ENCODE measurements around the gene PRSS53. TPM values are rescaled to one million over a fixed set of nuclear protein-coding genes. Genes with fewer than 3 reads are reported as not detected.

Gene PRSS53
- polyA plus RNA-seq, 3 donors, result 0.17 to 5.1 TPM; not detected in 1

DNA sequence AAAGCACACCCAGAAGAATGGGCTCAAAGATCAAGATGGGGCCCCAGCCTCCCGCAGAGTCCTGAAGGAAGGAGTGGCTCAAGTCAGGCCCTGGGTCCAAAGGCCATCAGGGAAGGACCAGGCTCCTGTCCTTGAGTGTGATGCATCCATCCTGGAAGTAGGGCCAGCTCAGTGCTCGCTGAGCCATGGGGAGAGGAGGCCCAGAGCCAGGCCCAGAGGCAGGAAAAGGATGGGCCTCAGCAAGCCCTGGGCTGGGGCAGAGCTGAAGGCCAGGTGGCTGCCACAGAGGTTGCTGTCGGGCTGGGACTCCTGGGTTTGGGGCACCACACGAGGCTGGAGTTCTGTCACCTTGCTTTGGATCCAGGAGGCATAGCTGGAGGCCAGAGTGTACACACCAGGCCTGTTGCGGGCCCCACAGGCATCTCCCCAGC, 43.1 kb upstream of the PRSS53 start:
- Histone ChIP-seq H3K27ac (ENCODE audit: low read depth in 1 of 2, low read length in 2 of 2) (no peak overlapping the region), H3K27me3 (ENCODE audit: control insufficient read depth in 2 of 2, insufficient read depth in 2 of 2, low read length in 2 of 2) (no peaks in the 10 kb centered on the region), H4K20me1 (ENCODE audit: insufficient read depth, low read length) (no peaks in the 10 kb centered on the region), H2AFZ (ENCODE audit: insufficient read depth, low read depth, low read length, poor library complexity, severe bottlenecking) (no peak overlapping the region), H3K4me1 (ENCODE audit: control insufficient read depth in 1 of 2, insufficient read depth in 2 of 2, low read length in 2 of 2) (peaks cover 68 to 82% of the 10 kb centered on the region in 2 donors), H3K9me3 (replicated peaks in 1 of 2; ENCODE audit: control insufficient read depth in 1 of 2, insufficient read depth in 1 of 2, low read length in 2 of 2) (no peaks in the 10 kb centered on the region), H3K36me3 (replicated peaks in 1 of 2; ENCODE audit: control insufficient read depth in 1 of 2, insufficient read depth in 2 of 2, low read length in 2 of 2) (peaks cover 28 to 42% of the 10 kb centered on the region in 2 donors), H3K4me2 (replicated peaks; ENCODE audit: extremely low read depth, low read length, poor library complexity, severe bottlenecking) (no peak overlapping the region), H3K79me2 (ENCODE audit: insufficient read depth, low read length) (no peaks in the 10 kb centered on the region), H3K4me3 (replicated peaks in 1 of 3; ENCODE audit: low read depth in 2 of 3, low read length in 3 of 3) (no peak overlapping the region), H3K9ac (ENCODE audit: insufficient read depth, low read length, poor library complexity, severe bottlenecking) (no peak overlapping the region)
- peaks cover 44 to 52% of the 10 kb centered on the region in 2 donors for H3K36me3 Mint-ChIP-seq
- WGBS (ENCODE audit: insufficient coverage), result 92% methylated on average over 5 of the region's 5 CpGs
- H3K4me1 Mint-ChIP-seq, result peaks cover 67% of the 10 kb centered on the region
- H3K4me3 Mint-ChIP-seq, result no peak overlapping the region
- peaks cover 0 to 2% (median 0%) of the 10 kb centered on the region in 7 donors for H3K9me3 Mint-ChIP-seq
- H3K27me3 Mint-ChIP-seq (ENCODE audit: low read depth in 3 of 3), result peaks cover 0 to 4% (median 0%) of the 10 kb centered on the region in 3 donors
- intact Hi-C loops (cut with micrococcal nuclease), result no loop called here
- peak overlapping the region in 3 of 7 donors; percentile 18 to 100 (median 45) for H3K27ac Mint-ChIP-seq
- DNase-seq, result no peak
- TF ChIP-seq, protein P1, sequence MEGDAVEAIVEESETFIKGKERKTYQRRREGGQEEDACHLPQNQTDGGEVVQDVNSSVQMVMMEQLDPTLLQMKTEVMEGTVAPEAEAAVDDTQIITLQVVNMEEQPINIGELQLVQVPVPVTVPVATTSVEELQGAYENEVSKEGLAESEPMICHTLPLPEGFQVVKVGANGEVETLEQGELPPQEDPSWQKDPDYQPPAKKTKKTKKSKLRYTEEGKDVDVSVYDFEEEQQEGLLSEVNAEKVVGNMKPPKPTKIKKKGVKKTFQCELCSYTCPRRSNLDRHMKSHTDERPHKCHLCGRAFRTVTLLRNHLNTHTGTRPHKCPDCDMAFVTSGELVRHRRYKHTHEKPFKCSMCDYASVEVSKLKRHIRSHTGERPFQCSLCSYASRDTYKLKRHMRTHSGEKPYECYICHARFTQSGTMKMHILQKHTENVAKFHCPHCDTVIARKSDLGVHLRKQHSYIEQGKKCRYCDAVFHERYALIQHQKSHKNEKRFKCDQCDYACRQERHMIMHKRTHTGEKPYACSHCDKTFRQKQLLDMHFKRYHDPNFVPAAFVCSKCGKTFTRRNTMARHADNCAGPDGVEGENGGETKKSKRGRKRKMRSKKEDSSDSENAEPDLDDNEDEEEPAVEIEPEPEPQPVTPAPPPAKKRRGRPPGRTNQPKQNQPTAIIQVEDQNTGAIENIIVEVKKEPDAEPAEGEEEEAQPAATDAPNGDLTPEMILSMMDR (IDR thresholded peaks at IDR 0.05), result no peak

DNA sequence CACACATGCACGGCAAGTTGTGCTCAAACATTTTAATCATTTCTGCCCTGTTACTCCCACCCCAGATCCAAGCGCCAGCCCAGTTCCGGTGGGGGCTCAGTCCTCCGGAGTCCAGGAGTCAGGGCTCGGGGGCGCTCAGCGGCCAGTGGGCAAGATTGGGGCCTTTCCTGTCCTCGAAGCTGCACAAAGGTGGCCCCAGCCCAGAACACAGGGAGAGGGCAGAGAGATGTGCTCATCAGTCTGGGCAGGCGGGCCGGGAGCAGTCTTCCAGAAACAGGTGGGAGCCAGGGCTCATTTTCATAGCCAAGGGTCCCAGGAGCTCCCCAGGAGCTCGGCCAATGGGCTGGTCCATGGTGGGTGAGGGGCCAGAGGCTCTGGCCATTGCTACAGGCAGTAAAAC, 42.7 kb upstream of the PRSS53 start:
- H3K27ac ChIP-seq (ENCODE audit: low read depth in 1 of 2, low read length in 2 of 2), result peak overlapping the region in 1 of 2 donors; percentile 99
- no peak overlapping the region for H3K9ac ChIP-seq (ENCODE audit: insufficient read depth, low read length, poor library complexity, severe bottlenecking)
- H3K4me2 ChIP-seq (replicated peaks; ENCODE audit: extremely low read depth, low read length, poor library complexity, severe bottlenecking), result no peak overlapping the region
- Mint-ChIP-seq H3K4me3 (no peak overlapping the region), H3K27me3 (ENCODE audit: low read depth in 3 of 3) (peaks cover 0 to 4% (median 0%) of the 10 kb centered on the region in 3 donors), H3K36me3 (peaks cover 46 to 55% of the 10 kb centered on the region in 2 donors), H3K4me1 (peaks cover 71% of the 10 kb centered on the region), H3K27ac (peak overlapping the region in 6 of 7 donors; percentile 18 to 100 (median 98)), H3K9me3 (peaks cover 0 to 2% (median 0%) of the 10 kb centered on the region in 7 donors)
- TF ChIP-seq, protein P1 (IDR thresholded peaks at IDR 0.05), result no peak
- intact Hi-C loops (cut with micrococcal nuclease), result no loop called here
- no peaks in the 10 kb centered on the region for H3K79me2 ChIP-seq (ENCODE audit: insufficient read depth, low read length)
- no peaks in the 10 kb centered on the region for H3K9me3 ChIP-seq (replicated peaks in 1 of 2; ENCODE audit: control insufficient read depth in 1 of 2, insufficient read depth in 1 of 2, low read length in 2 of 2)
- H3K27me3 ChIP-seq (ENCODE audit: control insufficient read depth in 2 of 2, insufficient read depth in 2 of 2, low read length in 2 of 2), result no peaks in the 10 kb centered on the region
- no peak for DNase-seq
- 94% methylated on average over 10 of the region's 11 CpGs for WGBS (ENCODE audit: insufficient coverage)
- H3K4me1 ChIP-seq (ENCODE audit: control insufficient read depth in 1 of 2, insufficient read depth in 2 of 2, low read length in 2 of 2), result peaks cover 73 to 85% of the 10 kb centered on the region in 2 donors
- H2AFZ ChIP-seq (ENCODE audit: insufficient read depth, low read depth, low read length, poor library complexity, severe bottlenecking), result no peak overlapping the region
- H4K20me1 ChIP-seq (ENCODE audit: insufficient read depth, low read length), result no peaks in the 10 kb centered on the region
- no peak overlapping the region for H3K4me3 ChIP-seq (replicated peaks in 1 of 3; ENCODE audit: low read depth in 2 of 3, low read length in 3 of 3)
- H3K36me3 ChIP-seq (replicated peaks in 1 of 2; ENCODE audit: control insufficient read depth in 1 of 2, insufficient read depth in 2 of 2, low read length in 2 of 2), result peaks cover 29 to 43% of the 10 kb centered on the region in 2 donors

Data from CD14-positive monocyte (primary cell).